GM12878 (cell line): ENCODE data around the gene GFM2. TPM values are rescaled to one million over a fixed set of nuclear protein-coding genes. Genes with fewer than 3 reads are reported as not detected.

Source experiments
- ATAC-seq: fragments of 200-7000 bp; cut with Tn5 transposase; 3 replicates; pipeline ENCODE4 v1.9.1; 2020; ENCODE audit warnings: mild to moderate bottlenecking, moderate library complexity
- BruUV-seq: library from RNA; stranded (reverse); fragments of 400-500 nt; replicated peaks from 2 replicates; lab custom pipeline; 2021; lab: Mats Ljungman, UMichigan
- CTCF ChIA-PET: fragments of 300-600 bp; sonication (Branson Sonifier 250); formaldehyde crosslinking; extraction: SDS; loops from one replicate; lab custom pipeline; 2021; ENCODE audit warnings: inconsistent platforms; lab: Yijun Ruan, JAX
- POLR2A ChIA-PET: fragments of 350-600 bp; formaldehyde crosslinking; extraction: SDS; loops from one replicate; lab custom pipeline; 2021; ENCODE audit warnings: inconsistent platforms; lab: Charles Lee
- RAD21 ChIA-PET: fragments of 300-600 bp; sonication (Branson Sonifier 250); formaldehyde crosslinking; loops from one replicate; lab custom pipeline; 2023; ENCODE audit warnings: antibody characterized with exemption; ENCODE audit not compliant: unreplicated experiment; lab: Charles Lee
- SMC1A ChIA-PET: fragments of 300-600 bp; sonication (Branson Sonifier 250); formaldehyde crosslinking; loops from one replicate; lab custom pipeline; 2023; ENCODE audit not compliant: unreplicated experiment, uncharacterized antibody; lab: Charles Lee
- DNase-seq: peaks from one replicate; pipeline ENCODE4 v3.0.0-alpha.2; 2011; ENCODE audit warnings: low read depth, low spot score
- FAIRE-seq: peaks from 3 replicates; lab custom pipeline; 2011; peaks lifted over from hg19 to GRCh38; lab: Jason Lieb, UNC
- H2AFZ ChIP-seq: 2 replicates; pipeline ENCODE4 v1.6.0; 2011; ENCODE audit warnings: low read depth, low read length, control low read depth; ENCODE audit not compliant: control insufficient read depth
- H3K27ac ChIP-seq: 2 replicates; pipeline ENCODE4 v1.5.1; 2011; ENCODE audit warnings: control low read depth; ENCODE audit not compliant: control insufficient read depth, insufficient read depth
- H3K27me3 ChIP-seq, 2 experiments: replicated peaks in 1 of 2; 2 replicates each; pipeline versions ENCODE4 v1.6.0 to v1.6.1; 2011; ENCODE audit warnings: low read length in 1 of 2; ENCODE audit not compliant: control insufficient read depth in 2 of 2, insufficient read depth in 2 of 2
- H3K36me3 ChIP-seq, 2 experiments: 2 replicates each; pipeline ENCODE4 v1.5.1; 2011; ENCODE audit warnings: low read length in 1 of 2; ENCODE audit not compliant: control insufficient read depth in 2 of 2, insufficient read depth in 2 of 2
- H3K4me1 ChIP-seq: 2 replicates; pipeline ENCODE4 v1.6.1; 2011; ENCODE audit warnings: mild to moderate bottlenecking, low read length, moderate library complexity, mixed read lengths; ENCODE audit not compliant: control insufficient read depth, insufficient read depth
- H3K4me2 ChIP-seq: 2 replicates; pipeline ENCODE4 v1.6.0; 2011; ENCODE audit warnings: control low read depth; ENCODE audit not compliant: control insufficient read depth, insufficient read depth
- H3K4me3 ChIP-seq: fragments of 200-600 bp; sonication (generic); 2 replicates; pipeline ENCODE4 v1.5.1; 2016
- H3K79me2 ChIP-seq: 2 replicates; pipeline ENCODE4 v1.6.0; 2011; ENCODE audit warnings: low read length; ENCODE audit not compliant: control insufficient read depth, insufficient read depth
- H3K9ac ChIP-seq: 2 replicates; pipeline ENCODE4 v1.8.0; 2011; ENCODE audit warnings: low read length, control low read depth, mixed read lengths; ENCODE audit not compliant: control insufficient read depth, insufficient read depth
- H3K9me3 ChIP-seq: replicated peaks from 3 replicates; pipeline ENCODE4 v1.5.1; 2011; ENCODE audit warnings: mild to moderate bottlenecking, low read length; ENCODE audit not compliant: control insufficient read depth, insufficient read depth
- H4K20me1 ChIP-seq: 2 replicates; pipeline ENCODE4 v1.6.0; 2011; ENCODE audit not compliant: control insufficient read depth, insufficient read depth
- ASH2L ChIP-seq: fragments of 300-600, 200-600 bp; sonication (generic); IDR thresholded peaks from 2 replicates; pipeline ENCODE4 v1.6.1; 2017; ENCODE audit warnings: low read depth, mild to moderate bottlenecking, borderline replicate concordance
- CBX3 ChIP-seq: fragments of 200-600 bp; sonication (generic); IDR thresholded peaks from 2 replicates; pipeline ENCODE4 v1.6.1; 2016; ENCODE audit warnings: low read depth, borderline replicate concordance
- CEBPB ChIP-seq, 2 experiments: fragments of 150-350 bp in 1 of 2; IDR thresholded peaks; 2 replicates each; pipeline ENCODE4 v1.6.1; 2012 to 2014; ENCODE audit warnings: low read depth in 2 of 2, low read length in 2 of 2, borderline replicate concordance in 1 of 2, inconsistent platforms in 1 of 2
- CHD4 ChIP-seq: fragments of 200-600 bp; sonication (generic); IDR thresholded peaks from 2 replicates; pipeline ENCODE4 v1.6.1; 2016; ENCODE audit warnings: mild to moderate bottlenecking
- HDAC2 ChIP-seq: fragments of 200-600 bp; sonication (generic); IDR thresholded peaks from 2 replicates; pipeline ENCODE4 v1.6.1; 2017
- IKZF2 ChIP-seq, 2 experiments: fragments of 450-650 bp; IDR thresholded peaks; 2 replicates each; pipeline ENCODE4 v1.6.1; 2017; ENCODE audit warnings: mild to moderate bottlenecking in 2 of 2, moderate library complexity in 2 of 2
- MEF2A ChIP-seq: IDR thresholded peaks from 2 replicates; pipeline ENCODE4 v1.6.1; 2011; ENCODE audit warnings: low read depth, mild to moderate bottlenecking, low read length, moderate library complexity; ENCODE audit not compliant: insufficient read depth
- POLR2A ChIP-seq: IDR thresholded peaks from 2 replicates; pipeline ENCODE4 v1.6.1; 2011; ENCODE audit warnings: low read depth, mild to moderate bottlenecking, low read length
- POLR2AphosphoS2 ChIP-seq: IDR thresholded peaks from 2 replicates; pipeline ENCODE4 v1.6.1; 2011; ENCODE audit warnings: low read depth, mild to moderate bottlenecking, low read length, improper control_type of control experiment, moderate library complexity
- RFX5 ChIP-seq: IDR thresholded peaks from 2 replicates; pipeline ENCODE4 v1.6.1; 2011; ENCODE audit warnings: low read depth, low read length, improper control_type of control experiment
- ZNF24 ChIP-seq: fragments of 450-650 bp; IDR thresholded peaks from 2 replicates; pipeline ENCODE4 v1.6.1; 2017; ENCODE audit warnings: antibody characterized with exemption, mild to moderate bottlenecking
- WGBS: methylation state at CpG from one replicate; pipeline ENCODE4 v1.1.6; 2016; ENCODE audit warnings: low lambda C conversion rate; ENCODE audit not compliant: insufficient replicate concordance, insufficient coverage; ENCODE audit errors: missing lambda C conversion rate; 5-methylcytosine and 5-hydroxymethylcytosine counted together
- in situ Hi-C: fragments of 300-500 bp; cut with MboI; formaldehyde crosslinking; loops from 9 replicates; pipeline ENCODE4 v1.14.3; 2018; ENCODE audit warnings: mixed read lengths
- intact Hi-C: fragments of 100-400 bp; cut with micrococcal nuclease; formaldehyde crosslinking; loops from one replicate; pipeline ENCODE4 v1.14.2; 2022; ENCODE audit not compliant: unreplicated experiment
- polyA plus RNA-seq, 11 experiments: library from polyadenylated mRNA; depleted of rRNA in 4 of 11; unstranded in 6 of 11; stranded (reverse) in 5 of 11; fragments of >200 nt; fragmentation: Nextera tagmentation in 4 of 11; fragmentation: Illumina TruSeq in 1 of 11; extraction: Ambion mirVana in 4 of 11; extraction: Trizol in 1 of 11; gene quantifications; 1 replicate in 1 of 11; 2 replicates in 10 of 11; pipeline versions ENCODE4 v1.2.1 to v1.2.3, GENCODE V29; 2011 to 2016; ENCODE audit warnings: inconsistent platforms in 2 of 11, missing spikeins in 2 of 11, low read depth in 1 of 11
- total RNA-seq, 4 experiments: library from RNA; depleted of rRNA in 3 of 4; stranded (reverse); fragments of >200 nt in 3 of 4; fragmentation: Illumina TruSeq in 1 of 4; extraction: Trizol in 1 of 4; gene quantifications; 2 replicates each; pipeline versions ENCODE4 v1.2.1 to v1.2.3, GENCODE V29; 2013 to 2021
- TF ChIP-seq, protein P1 (sequence below): fragments of 450-650 bp; formaldehyde crosslinking; IDR thresholded peaks from 2 replicates; pipeline ENCODE4 v1.4.0; 2020; ENCODE audit warnings: mild to moderate bottlenecking, moderate library complexity
- TF ChIP-seq, protein P2 (sequence below): fragments of 450-650 bp; IDR thresholded peaks from 2 replicates; pipeline ENCODE4 v1.6.1; 2017; ENCODE audit warnings: mild to moderate bottlenecking, low read depth, inconsistent platforms; ENCODE audit not compliant: poor library complexity, severe bottlenecking
- TF ChIP-seq, protein P3 (sequence below): fragments of 450-650 bp; IDR thresholded peaks from 2 replicates; pipeline ENCODE4 v1.6.1; 2016; ENCODE audit warnings: mild to moderate bottlenecking

The GFM2 gene
- total and polyA plus RNA-seq, 10 of the 15 experiments (the other 5 are each of a cell fraction or from before 2014, with no cell fraction given) = 19.9 to 51.3 (median 32.7) TPM

DNA sequence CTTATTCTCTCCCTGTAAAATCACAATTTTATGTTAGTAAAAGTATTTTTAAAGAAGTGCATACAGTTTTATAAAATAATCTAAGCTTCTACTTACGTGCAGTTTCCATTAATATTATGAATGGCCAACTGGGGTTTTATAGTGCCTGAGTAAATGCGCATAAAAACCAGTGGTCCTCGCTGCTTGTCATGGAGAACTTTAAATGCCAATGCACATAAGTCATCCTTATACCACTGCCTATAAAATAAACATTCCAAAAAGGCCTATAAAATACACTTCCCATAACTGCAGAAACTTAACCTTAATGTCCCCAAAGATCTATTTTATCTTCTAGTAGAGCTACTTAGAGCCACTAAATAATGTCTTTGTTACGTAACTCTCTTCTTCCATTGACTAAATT is 28.5 kb downstream of the GFM2 start (continued):
- TF ChIP-seq, protein P1, sequence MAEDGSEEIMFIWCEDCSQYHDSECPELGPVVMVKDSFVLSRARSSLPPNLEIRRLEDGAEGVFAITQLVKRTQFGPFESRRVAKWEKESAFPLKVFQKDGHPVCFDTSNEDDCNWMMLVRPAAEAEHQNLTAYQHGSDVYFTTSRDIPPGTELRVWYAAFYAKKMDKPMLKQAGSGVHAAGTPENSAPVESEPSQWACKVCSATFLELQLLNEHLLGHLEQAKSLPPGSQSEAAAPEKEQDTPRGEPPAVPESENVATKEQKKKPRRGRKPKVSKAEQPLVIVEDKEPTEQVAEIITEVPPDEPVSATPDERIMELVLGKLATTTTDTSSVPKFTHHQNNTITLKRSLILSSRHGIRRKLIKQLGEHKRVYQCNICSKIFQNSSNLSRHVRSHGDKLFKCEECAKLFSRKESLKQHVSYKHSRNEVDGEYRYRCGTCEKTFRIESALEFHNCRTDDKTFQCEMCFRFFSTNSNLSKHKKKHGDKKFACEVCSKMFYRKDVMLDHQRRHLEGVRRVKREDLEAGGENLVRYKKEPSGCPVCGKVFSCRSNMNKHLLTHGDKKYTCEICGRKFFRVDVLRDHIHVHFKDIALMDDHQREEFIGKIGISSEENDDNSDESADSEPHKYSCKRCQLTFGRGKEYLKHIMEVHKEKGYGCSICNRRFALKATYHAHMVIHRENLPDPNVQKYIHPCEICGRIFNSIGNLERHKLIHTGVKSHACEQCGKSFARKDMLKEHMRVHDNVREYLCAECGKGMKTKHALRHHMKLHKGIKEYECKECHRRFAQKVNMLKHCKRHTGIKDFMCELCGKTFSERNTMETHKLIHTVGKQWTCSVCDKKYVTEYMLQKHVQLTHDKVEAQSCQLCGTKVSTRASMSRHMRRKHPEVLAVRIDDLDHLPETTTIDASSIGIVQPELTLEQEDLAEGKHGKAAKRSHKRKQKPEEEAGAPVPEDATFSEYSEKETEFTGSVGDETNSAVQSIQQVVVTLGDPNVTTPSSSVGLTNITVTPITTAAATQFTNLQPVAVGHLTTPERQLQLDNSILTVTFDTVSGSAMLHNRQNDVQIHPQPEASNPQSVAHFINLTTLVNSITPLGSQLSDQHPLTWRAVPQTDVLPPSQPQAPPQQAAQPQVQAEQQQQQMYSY = no peak
- TF ChIP-seq ZNF24 = no peak
- TF ChIP-seq, protein P2, sequence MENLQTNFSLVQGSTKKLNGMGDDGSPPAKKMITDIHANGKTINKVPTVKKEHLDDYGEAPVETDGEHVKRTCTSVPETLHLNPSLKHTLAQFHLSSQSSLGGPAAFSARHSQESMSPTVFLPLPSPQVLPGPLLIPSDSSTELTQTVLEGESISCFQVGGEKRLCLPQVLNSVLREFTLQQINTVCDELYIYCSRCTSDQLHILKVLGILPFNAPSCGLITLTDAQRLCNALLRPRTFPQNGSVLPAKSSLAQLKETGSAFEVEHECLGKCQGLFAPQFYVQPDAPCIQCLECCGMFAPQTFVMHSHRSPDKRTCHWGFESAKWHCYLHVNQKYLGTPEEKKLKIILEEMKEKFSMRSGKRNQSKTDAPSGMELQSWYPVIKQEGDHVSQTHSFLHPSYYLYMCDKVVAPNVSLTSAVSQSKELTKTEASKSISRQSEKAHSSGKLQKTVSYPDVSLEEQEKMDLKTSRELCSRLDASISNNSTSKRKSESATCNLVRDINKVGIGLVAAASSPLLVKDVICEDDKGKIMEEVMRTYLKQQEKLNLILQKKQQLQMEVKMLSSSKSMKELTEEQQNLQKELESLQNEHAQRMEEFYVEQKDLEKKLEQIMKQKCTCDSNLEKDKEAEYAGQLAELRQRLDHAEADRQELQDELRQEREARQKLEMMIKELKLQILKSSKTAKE = no peak

DNA sequence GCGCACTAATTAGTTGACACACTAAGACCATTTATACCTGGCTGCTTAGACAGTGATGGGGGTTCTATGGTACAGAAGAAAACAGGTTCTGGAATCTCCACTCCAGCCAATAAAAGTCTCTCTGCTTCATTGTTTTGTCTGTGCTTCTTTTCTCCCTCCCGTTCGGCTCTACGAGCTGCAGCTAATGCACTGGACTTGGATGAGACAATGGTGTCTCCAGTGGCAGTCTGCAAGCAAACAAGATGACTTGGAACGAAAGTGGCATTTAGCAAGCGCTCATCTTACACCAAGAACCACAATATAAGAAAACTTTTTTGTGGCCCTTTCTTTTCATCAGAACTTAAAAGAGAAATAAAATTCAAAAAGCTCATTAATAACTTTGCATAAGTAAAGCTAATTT is 30.2 kb downstream of the GFM2 start:
- RAD21 ChIA-PET = no interaction called here
- Histone ChIP-seq H3K9ac (no peak overlapping the region), H3K4me1 (no peaks in the 10 kb centered on the region), H2AFZ (no peak overlapping the region), H3K4me3 (no peak overlapping the region)
- POLR2A ChIA-PET = interaction anchor here (0.5 kb wide), 1 partner anchor 139 kb away, joined by 3 read pairs; no protein-coding TSS in a partner anchor
- 99% methylated on average over 6 of the region's 6 CpGs for WGBS
- SMC1A ChIA-PET = no interaction called here
- FAIRE-seq = no peak
- CTCF ChIA-PET = interaction anchor here (0.8 kb wide), 1 partner anchor 15 kb away, joined by 3 read pairs; no protein-coding TSS in a partner anchor
- in situ Hi-C loops = no loop called here
- TF ChIP-seq POLR2A (no peak), CEBPB (IDR thresholded peaks at IDR 0.05; ENCODE audit: borderline replicate concordance in 1 of 2, low read depth in 2 of 2, low read length in 2 of 2) (no peak), IKZF2 (IDR thresholded peaks at IDR 0.05) (no peak), ASH2L (no peak), CBX3 (no peak), HDAC2 (no peak), RFX5 (no peak), CHD4 (no peak), POLR2AphosphoS2 (no peak), MEF2A (no peak)
- TF ChIP-seq, protein P3, sequence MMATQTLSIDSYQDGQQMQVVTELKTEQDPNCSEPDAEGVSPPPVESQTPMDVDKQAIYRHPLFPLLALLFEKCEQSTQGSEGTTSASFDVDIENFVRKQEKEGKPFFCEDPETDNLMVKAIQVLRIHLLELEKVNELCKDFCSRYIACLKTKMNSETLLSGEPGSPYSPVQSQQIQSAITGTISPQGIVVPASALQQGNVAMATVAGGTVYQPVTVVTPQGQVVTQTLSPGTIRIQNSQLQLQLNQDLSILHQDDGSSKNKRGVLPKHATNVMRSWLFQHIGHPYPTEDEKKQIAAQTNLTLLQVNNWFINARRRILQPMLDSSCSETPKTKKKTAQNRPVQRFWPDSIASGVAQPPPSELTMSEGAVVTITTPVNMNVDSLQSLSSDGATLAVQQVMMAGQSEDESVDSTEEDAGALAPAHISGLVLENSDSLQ = no peak
- TF ChIP-seq, all 136 proteins: peak for 0
- Histone ChIP-seq H3K9me3 (no peaks in the 10 kb centered on the region), H3K79me2 (no peaks in the 10 kb centered on the region), H3K36me3 (peaks cover 2 to 16% of the 10 kb centered on the region in 2 experiments; a peak in 3 of 4 replicates), H3K27ac (no peak overlapping the region), H4K20me1 (no peaks in the 10 kb centered on the region), H3K27me3 (no peaks in the 10 kb centered on the region), H3K4me2 (no peak overlapping the region)
- no TSS peak for BruUV-seq
- ATAC-seq (no peak), DNase-seq (no peak)
- intact Hi-C loops = no loop called here
